HG02938 (cell line): Measurements from ENCODE around the gene ERGIC1.
"Not testable (repeated sequence)": the region's sequence is repeated elsewhere in the genome, so short reads cannot be mapped to it uniquely, and the experiment has no call there.

ENCODE experiments used
- ATAC-seq: cut with Tn5 transposase; IDR thresholded peaks from one replicate; pipeline ENCODE4 v1.9.1; 2021; ENCODE audit warnings: mild to moderate bottlenecking, moderate library complexity; ENCODE audit not compliant: unreplicated experiment

ERGIC1 gene

GRCh38 chr5:172800088-172800551 lies 33.9 kb upstream of the ERGIC1 start:
- ATAC-seq = no peak

GRCh38 chr5:172801179-172801671 lies 32.8 kb upstream of the ERGIC1 start:
- ATAC-seq = no peak

- no peak for ATAC-seq
Observed at GRCh38 chr5:172802112-172802511, 31.9 kb upstream of the ERGIC1 start.

GRCh38 chr5:172802567-172803176 lies 31.4 kb upstream of the ERGIC1 start:
- ATAC-seq = no peak

- no peak for ATAC-seq
Observed at GRCh38 chr5:172805018-172805683, 28.9 kb upstream of the ERGIC1 start.

- ATAC-seq = no peak
Observed at GRCh38 chr5:172805736-172806255, 28.3 kb upstream of the ERGIC1 start.

- peak; percentile 96 for ATAC-seq
Observed at GRCh38 chr5:172806897-172807672, 27.0 kb upstream of the ERGIC1 start.

GRCh38 chr5:172807766-172808311 lies 26.2 kb upstream of the ERGIC1 start:
- no peak for ATAC-seq

GRCh38 chr5:172809774-172810173 lies 24.3 kb upstream of the ERGIC1 start:
- no peak for ATAC-seq

- ATAC-seq = not testable (repeated sequence)
Observed at GRCh38 chr5:172810996-172811395, 23.1 kb upstream of the ERGIC1 start.

GRCh38 chr5:172815631-172816030 lies 18.4 kb upstream of the ERGIC1 start:
- no peak for ATAC-seq

- ATAC-seq = no peak
Observed at GRCh38 chr5:172816925-172817562, 17.0 kb upstream of the ERGIC1 start.

- ATAC-seq = no peak
Observed at GRCh38 chr5:172817664-172818063, 16.4 kb upstream of the ERGIC1 start.

GRCh38 chr5:172818081-172818480 lies 16.0 kb upstream of the ERGIC1 start:
- no peak for ATAC-seq

GRCh38 chr5:172819569-172819968 lies 14.5 kb upstream of the ERGIC1 start:
- ATAC-seq = no peak

- no peak for ATAC-seq
Observed at GRCh38 chr5:172820046-172820767, 13.8 kb upstream of the ERGIC1 start.

- ATAC-seq = no peak
Observed at GRCh38 chr5:172821340-172821985, 12.6 kb upstream of the ERGIC1 start.

- no peak for ATAC-seq
Observed at GRCh38 chr5:172823840-172824362, 10.2 kb upstream of the ERGIC1 start.

- ATAC-seq = no peak
Observed at GRCh38 chr5:172825610-172826204, 8.3 kb upstream of the ERGIC1 start.
